ENCODE measurements around the gene OR2A42.
"Not testable (repeated sequence)": the region's sequence is repeated elsewhere in the genome, so short reads cannot be mapped to it uniquely, and the experiment has no call there.

OR2A42 gene

GRCh38 chr7:144178380-144179164, 60.8 kb downstream of the OR2A42 start:
- FAIRE-seq: peak; percentile 40
- not testable (repeated sequence) for DNase-seq (ENCODE audit: insufficient read length, low spot score)
